HG03558 (cell line): Measurements from ENCODE around the gene BMP2K.

Experiments used
- ATAC-seq: cut with Tn5 transposase; IDR thresholded peaks from one replicate; pipeline ENCODE4 v1.9.1; 2021; ENCODE audit warnings: moderate number of reproducible peaks; ENCODE audit not compliant: unreplicated experiment; ENCODE audit errors: extremely low read depth

BMP2K gene

DNA sequence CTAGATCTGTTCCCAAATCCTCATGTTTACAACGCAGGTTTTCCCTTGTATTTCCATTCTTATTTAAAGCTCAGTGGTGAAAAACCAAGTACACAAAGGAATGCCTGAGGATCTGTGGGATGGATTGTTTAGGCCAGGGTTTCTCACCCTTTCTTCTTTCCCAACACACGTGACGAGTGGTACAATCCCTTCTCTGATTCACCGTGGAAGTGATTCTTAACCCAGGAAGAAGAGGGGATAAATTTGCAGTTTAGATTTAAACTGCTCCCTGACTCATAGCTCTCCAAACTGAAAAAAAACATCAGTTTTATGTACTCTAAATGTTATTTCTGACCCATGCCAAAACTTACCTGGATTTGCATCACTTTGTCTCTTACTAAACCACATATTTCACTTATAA is 146.1 kb downstream of the BMP2K start:
- ATAC-seq: no peak

DNA sequence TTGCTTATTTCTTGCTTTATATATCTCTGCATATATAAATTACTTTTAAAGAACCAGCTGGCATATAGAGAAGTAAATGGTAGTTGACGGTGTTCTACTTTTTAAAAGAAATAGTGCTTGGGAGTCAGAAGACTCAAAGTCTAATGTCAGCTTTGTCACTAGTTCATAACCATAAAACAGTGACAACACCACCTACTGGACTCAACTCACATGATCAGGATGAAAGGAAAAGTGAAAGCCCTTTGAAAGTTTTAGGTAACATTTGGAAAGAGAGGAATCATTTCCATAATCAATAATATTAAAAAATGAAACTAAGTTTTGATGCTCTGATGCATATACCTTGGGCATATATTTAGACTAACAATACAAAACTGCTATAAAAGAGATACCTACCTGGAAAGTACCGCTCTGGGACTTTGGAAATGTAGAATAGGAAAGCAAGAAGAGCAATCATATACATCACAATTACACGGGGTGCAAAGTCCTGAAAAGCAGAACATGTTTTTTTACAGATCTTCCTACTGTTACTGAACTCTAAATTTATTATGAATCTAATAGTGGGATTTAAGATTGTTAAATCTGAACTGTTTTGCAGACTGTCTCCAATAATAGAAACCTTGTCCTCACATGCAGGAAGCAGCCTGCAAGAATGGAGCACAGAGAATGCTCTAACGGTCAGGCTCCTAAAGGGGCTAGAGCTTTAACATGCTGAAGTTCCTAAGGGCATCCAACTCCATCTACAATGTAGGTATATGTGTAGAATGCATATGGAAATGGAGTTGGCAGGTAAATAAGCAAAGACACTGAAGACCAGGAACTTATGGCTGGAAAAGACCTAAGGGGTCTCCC is 147.5 kb downstream of the BMP2K start:
- ATAC-seq: no peak

DNA sequence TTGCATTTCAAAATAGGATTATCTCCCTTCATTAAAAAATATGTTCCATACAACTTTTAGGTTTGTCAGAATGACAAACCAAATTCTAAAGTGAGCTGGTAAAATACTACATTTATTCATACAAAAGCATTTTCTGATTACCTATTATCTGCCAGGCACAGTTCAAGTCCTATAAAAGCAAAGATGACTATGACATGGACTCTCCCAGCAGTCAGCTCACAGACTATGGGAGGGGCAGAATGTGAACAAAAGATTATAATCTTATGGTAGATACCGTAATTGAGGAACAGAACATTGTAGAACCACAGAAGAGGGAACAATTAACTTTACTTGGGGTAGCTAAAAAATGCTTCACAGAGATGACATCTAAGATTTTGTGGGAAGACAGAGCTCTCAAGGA is 150.7 kb downstream of the BMP2K start:
- no peak for ATAC-seq

DNA sequence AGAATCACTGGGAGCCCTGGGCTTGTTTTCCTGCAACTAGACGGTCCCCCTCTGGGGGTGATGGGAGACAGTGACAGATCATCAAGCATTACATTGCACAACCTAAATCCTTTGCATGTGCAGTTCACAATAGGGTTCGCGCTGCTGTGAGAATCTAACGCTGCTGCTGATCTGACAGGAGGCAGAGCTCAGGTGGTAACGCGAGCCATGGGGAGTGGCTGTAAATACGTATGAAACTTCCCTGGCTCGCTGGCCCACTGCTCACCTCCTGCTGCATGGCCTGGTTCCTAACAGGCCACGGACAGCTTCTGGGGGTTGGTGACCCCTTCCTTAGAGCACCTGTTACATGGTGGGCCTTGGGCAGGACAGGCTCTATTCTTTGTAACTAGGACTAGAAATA is 152.7 kb downstream of the BMP2K start:
- no peak for ATAC-seq

DNA sequence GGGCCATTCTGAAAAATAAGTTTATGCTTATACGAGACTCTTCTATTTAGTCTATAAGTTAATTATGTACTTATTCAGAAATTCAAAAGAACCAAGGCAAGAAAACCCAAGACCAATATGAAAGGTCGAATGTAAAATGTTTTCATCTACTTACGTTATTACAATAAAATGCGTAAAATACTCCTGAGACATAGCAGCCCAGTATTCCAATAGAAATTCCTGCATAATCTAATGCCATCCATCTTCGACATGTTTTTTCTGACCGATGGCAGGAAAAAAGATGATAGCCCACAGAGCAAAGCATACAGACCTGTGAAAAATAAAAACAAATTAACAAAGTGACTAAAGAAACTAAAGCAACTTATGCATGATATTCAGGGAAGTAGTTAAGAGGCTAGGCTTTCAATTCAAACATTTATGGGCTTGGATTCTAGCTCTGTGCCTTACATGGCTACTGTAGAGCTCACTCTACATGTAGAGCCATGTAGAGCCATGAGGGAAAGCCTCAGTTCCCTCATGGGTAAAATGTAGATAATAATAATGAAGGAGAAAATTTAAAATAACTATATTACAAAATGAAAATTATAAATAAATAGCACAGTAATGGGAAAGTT is 154.0 kb downstream of the BMP2K start:
- no peak for ATAC-seq

DNA sequence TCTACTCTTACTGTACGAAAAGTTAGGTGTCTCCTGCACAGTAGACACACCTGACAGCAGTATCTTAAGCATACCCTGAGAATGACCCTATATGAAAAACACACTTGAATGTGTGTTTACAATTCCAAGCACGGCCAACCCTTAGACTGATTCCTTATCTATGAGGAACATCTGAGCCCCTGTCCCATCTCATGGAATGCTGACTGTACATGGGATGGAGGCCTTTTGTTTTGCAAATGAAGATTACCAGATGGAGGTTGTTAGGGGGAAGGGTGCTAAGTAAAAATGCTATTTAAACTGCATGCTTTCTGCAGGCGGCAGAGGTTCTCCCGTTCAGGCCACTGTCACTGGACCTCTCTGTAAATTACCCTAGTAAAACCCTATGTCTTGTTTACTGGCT is 160.8 kb downstream of the BMP2K start:
- ATAC-seq: no peak

DNA sequence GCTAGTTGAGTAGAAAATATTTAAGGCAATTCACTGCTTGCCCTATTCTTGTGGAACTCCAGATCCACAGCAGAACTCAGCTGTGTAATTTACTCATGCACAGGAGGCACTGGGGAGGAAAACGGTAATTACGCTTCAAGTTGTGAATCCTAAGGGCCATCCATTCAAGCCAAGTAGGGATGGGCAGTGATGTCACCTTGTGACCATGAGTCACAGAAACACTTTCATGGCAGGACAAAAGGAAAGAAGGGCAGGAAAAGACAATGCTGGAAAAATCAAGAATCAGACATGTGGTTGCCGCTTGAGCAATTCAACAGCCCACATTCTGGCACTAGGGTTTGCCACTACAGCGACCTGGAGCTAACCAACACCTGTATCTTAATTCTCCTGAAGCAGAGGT is 161.7 kb downstream of the BMP2K start:
- no peak for ATAC-seq

DNA sequence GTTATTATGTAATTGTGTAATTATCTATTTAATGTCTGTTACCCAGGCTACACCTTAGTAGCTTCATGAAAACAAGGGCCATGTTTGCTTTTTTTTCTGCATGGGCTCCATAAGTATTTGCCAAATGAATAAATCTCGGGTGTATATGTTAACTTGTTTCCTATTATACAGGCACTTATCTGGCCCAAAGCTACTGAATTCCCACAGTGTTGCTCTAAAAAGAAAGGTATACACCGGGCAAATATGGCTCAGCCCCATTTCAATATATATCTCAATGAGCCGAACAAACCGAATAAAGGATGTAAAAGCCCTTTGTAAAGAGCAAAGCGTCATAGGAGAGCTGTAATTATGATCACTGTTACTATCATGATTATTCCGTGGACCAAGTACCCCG is 162.3 kb downstream of the BMP2K start:
- ATAC-seq: no peak

DNA sequence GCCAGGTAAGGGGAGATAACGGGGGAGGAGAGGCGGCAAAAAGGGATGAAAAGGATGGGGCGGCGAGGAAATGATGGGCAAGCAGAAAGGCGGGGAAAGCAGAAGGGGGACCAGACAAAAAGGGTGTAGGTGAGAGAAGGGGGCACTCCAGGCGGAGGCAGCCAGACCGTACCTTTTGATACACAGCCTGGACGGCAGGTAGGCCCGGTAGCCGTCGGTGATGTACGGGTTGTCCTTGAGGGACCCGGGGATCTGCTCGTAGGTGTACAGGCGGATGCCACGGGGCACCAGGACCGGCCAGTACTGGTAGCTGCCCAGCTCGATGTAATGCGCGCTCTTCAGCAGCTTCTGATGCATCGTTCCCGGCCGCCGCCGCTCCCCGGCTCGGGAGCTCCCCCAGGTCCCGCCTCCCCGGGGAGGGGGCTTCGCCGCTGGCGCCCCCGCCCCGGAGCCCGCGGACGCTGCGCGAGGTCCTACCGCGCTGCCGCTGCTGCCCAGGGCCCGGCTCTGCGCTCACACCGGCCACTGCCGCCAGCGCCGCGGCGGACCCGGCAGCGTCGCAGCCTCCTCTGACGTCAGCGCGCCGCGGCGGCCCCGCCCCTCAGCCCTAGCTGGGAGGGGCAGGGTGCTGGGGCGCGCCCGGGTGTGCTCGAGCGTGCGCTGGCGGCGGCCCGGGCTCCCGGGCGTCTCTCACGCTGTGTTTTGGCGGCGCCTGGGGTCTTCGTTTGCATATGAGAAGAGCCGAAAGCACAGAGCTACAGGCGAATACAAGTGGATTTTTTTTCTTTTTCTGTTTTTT is 162.9 kb downstream of the BMP2K start, which contains the start of gene PAQR3:
Gene PAQR3, minus strand, starts transcription at position 571 of the 799 bp plus-strand sequence. Its CDS starts 214 bp downstream, at position 357.
- ATAC-seq: peak; percentile 95

DNA sequence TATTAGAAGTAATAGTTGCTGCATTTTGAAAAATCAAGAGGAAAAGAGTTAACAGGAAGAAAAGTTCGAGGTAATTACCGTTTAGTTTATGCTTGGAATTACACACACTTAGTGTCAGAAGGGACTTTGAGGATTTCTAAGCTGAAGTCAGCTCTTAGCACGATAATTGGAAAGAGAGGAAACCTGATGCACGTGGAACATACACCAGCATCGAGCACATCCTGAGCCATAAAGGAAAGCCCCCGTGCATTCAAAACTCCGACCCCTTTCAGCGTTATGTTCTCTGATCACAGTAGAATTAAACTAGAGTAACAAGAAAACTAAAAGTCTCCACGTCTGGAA is 163.5 kb downstream of the BMP2K start:
- no peak for ATAC-seq

DNA sequence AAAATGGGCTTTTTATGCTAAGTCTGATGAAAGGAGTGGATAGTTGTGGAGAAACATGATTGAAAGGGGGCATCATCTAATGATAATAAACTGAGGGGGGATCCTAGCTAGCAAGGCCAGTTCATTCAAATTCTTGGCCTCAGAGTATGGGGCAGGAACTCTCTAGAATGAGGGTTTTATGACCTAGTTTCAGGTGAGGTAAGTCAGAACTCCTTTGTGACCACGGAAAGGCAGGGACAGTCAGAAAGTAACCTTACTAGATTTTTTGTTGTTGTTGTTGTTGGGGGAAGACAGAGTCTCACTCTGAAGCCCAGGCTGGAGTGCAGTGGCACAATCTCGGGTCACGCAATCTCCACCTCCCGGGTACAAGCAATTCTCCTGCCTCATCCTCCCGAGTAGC is 164.6 kb downstream of the BMP2K start:
- ATAC-seq: no peak

DNA sequence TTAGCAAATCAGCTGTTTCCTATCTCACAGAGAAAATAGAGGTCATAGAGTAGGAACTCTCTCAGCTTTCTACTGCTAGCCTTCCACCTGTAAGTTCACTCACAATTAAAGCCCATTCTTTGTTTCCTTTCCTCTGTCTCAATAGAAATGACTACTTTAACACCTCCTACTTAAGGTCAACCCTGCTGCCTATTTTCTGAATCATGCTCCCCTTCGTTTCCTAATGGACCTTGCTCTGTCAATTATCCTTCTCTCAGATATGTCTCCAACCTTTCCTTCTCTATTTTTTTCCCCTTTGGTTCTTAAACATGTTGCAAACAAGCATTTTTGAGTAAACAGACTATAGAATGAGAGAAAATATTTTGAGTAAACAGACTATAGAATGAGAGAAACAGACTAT is 168.2 kb downstream of the BMP2K start:
- no peak for ATAC-seq

DNA sequence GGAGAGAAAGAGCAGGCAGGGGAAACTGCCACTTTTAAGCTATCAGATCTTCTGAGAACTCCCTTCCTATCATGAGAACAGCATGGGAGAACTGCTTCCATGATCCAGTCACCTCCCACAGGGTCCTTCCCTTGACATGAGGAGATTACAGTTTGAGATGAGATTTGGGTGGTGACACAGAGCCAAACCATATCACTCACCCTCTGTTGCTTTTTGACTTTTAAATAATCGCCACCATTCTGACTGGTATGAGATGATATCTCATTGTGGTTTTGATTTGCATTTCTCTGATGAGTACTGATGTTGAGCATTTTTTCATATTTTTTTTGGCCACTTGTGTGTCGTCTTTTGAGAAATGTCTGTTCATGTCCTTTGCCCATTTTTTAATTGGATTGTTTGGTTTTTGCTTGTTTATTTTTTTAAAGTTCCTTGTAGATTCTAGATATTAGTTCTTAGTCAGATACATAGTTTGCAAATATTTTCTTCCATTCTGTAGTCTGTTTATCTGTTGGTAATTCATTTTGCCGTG is 169.6 kb downstream of the BMP2K start:
- no peak for ATAC-seq

DNA sequence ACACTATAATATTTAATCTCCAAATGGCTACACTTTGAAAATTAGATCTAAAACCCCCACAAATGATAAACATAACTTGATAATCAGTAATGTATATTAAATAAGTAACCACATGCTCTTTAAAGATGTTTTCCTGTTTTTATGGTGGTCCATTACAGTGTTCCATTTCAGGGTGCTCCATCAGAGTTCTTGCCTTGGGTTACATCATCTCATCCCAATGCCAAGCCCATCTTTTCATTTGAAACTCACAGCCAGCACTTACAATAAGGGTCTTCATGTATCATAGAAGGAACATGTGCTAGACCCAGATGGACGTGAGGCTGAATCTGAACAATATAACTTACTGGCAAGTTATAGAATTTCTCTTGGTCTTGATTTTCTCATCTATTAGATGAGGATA is 173.6 kb downstream of the BMP2K start:
- ATAC-seq: no peak

DNA sequence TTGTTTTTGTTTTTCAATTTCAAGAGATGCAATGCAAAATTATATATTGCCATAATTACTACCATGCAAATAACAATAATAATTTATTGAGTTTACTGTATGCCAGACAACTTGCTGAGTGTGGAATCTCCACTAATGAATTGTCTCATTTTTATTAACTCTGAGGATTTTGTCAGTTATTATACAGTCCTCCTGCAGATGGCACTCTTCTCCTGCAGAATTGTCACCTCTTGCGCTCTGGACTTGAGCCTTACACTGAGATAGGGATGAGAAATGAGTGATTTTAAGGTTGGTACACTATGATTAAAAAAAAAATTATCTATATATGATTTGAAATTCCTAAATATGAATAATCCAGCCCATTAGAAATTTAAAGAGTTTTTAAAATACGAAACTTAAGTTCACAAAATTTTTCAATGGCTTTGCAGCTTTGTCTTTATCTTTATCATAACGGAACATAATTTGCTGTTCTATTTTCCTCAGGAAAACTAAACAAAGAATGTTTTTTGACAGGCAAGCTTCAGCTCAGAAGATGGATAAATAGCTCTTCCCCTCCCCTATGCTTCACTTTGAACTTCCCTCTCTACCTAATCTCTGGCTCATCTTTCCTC is 175.8 kb downstream of the BMP2K start:
- ATAC-seq: peak; percentile 57

DNA sequence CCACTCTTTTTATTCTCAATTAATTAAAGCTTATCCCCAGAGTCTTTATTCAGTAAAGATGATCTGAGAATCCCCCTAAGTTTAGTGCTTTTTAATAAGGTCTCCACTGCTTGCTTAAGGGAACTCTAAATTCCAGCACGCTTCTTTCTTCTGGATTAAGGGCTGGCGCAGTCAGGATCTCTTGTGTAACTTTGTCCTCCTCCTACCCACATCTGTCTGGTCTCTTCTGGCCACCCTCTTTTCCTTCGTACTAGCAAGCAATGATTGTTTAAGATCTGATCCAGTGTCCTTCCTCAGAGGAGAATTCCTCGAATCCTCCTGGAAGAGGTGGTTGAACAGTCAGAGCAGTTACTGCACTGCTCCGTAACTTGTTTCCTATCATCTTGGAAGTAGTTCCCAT is 177.1 kb downstream of the BMP2K start:
- ATAC-seq: no peak

DNA sequence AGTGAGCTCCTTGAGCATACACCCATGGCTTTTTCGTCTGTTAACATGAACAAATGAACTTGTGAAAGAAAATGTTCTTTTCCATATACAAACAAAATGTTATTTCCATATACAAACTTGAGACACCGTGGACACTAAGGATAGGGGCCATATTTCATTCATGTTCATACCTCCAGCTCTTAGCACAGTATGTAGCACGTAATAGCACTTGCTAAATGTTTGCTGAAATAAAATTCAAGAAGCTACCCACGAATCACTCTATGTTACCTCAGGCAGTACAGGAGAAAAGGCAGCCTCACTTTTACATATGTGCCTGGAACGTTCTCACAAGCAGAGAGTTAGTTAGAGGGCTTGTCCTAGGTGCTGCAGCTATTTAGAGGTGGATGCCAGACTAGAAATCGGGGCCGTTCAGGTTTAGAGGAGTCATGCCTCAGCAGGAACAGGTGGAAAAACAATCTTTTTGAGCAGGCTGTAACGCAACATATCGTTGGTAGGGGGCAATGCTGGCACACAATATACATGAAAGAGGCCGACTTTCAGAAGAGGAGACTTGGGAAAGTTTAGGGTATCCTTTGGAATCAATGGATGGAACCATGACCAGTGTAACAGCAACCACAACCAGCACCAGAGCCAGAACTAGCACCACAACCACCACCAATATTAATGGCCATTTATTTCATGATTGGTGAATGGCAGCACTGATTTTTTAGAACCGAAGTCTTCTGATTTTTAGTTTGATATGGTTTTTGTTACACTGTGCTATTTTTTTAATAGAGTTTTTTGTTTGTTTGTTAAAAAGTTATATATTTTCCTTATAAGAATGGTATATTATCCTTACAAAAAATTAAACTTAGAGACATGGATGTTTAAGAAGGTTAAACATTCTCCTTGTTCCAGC is 177.9 kb downstream of the BMP2K start:
- ATAC-seq: no peak

DNA sequence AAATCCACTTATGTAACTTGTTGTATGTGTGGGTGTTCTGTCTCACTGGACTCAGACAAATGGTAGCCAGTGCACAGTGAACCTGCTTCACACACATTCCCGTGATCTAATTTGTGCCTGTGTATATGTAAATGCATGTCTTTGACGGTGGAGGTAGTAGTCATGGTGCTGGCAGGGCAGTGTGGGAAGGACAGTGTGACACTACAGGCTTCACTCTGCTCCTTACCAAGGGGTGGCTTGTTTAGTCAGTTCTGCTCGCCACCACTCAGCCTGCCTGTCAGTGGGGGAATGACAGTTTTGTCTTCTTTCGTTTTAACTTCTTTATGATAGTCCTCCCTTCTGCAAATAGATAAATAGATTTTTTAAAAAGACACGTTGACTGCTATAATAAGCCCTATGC is 180.8 kb downstream of the BMP2K start:
- ATAC-seq: no peak

DNA sequence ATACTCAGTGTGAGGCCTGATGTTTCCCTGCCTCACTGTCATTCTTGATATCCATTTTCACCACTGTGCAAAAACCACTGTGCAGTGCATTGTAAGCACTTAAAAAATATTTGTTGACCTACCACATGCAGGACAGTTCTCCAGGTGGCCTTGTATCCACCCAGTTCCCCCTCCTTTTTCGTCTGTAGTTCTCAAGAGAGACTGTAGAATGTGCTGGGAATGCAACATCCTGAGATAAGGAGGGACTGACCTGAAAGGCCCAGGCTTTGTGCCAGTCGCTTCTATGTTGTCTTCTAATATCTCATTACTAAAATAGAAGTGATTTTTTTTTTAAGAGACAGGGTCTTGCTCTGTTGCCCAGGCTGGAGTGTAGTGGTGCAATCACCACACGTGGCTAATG is 184.8 kb downstream of the BMP2K start:
- no peak for ATAC-seq
